CD14-positive monocyte (primary cell): ENCODE results near the gene ZNF398. TPM values are rescaled to one million over a fixed set of nuclear protein-coding genes. Genes with fewer than 3 reads are reported as not detected.

Source experiments
- DNase-seq, 3 donors: peaks; one replicate each; pipeline ENCODE4 v3.0.0-alpha.2; 2011 to 2022
- H2AFZ ChIP-seq: 2 replicates; pipeline ENCODE4 v1.6.0; 2012; ENCODE audit warnings: mild to moderate bottlenecking, low read depth, low read length, inconsistent platforms; ENCODE audit not compliant: insufficient read depth, poor library complexity, severe bottlenecking
- H3K27ac ChIP-seq, 2 donors: 1 replicate in 1 of 2; 2 replicates in 1 of 2; pipeline ENCODE4 v1.5.1; 2012 to 2013; ENCODE audit warnings: low read length in 2 of 2, control low read depth in 1 of 2, inconsistent platforms in 1 of 2, low read depth in 1 of 2, mild to moderate bottlenecking in 1 of 2
- H3K27me3 ChIP-seq, 2 donors: one replicate each; pipeline versions ENCODE4 v1.6.0 to v1.6.1; 2011 to 2013; ENCODE audit warnings: low read length in 2 of 2; ENCODE audit not compliant: control insufficient read depth in 2 of 2, insufficient read depth in 2 of 2
- H3K36me3 ChIP-seq, 2 donors: replicated peaks in 1 of 2; 1 replicate in 1 of 2; 2 replicates in 1 of 2; pipeline versions ENCODE4 v1.5.1 to v1.6.1; 2012 to 2013; ENCODE audit warnings: low read length in 2 of 2, control low read depth in 1 of 2, inconsistent platforms in 1 of 2, mild to moderate bottlenecking in 1 of 2; ENCODE audit not compliant: insufficient read depth in 2 of 2, control insufficient read depth in 1 of 2
- H3K4me1 ChIP-seq, 2 donors: 1 replicate in 1 of 2; 2 replicates in 1 of 2; pipeline versions ENCODE4 v1.5.1 to v1.6.1; 2012 to 2013; ENCODE audit warnings: low read length in 2 of 2, control low read depth in 1 of 2, inconsistent platforms in 1 of 2, mild to moderate bottlenecking in 1 of 2, moderate library complexity in 1 of 2; ENCODE audit not compliant: insufficient read depth in 2 of 2, control insufficient read depth in 1 of 2
- H3K4me2 ChIP-seq: replicated peaks from 2 replicates; pipeline ENCODE3; 2012; ENCODE audit warnings: low read length, moderate library complexity, mild to moderate bottlenecking; ENCODE audit not compliant: poor library complexity, severe bottlenecking; ENCODE audit errors: extremely low read depth
- H3K4me3 ChIP-seq, 3 experiments: fragments of 200-600 bp in 1 of 3; sonication (generic) in 1 of 3; replicated peaks in 1 of 3; 1 replicate in 2 of 3; 2 replicates in 1 of 3; pipeline ENCODE4 v1.5.1; 2011 to 2013; ENCODE audit warnings: low read length in 3 of 3, mild to moderate bottlenecking in 3 of 3, control low read depth in 2 of 3, low read depth in 2 of 3, inconsistent platforms in 1 of 3, moderate library complexity in 1 of 3
- H3K79me2 ChIP-seq: 2 replicates; pipeline ENCODE4 v1.6.0; 2012; ENCODE audit warnings: mild to moderate bottlenecking, control low read depth, inconsistent platforms, low read length, moderate library complexity; ENCODE audit not compliant: insufficient read depth
- H3K9ac ChIP-seq: 2 replicates; pipeline ENCODE4 v1.6.0; 2017; ENCODE audit warnings: low read length, mild to moderate bottlenecking; ENCODE audit not compliant: insufficient read depth, poor library complexity, severe bottlenecking
- H3K9me3 ChIP-seq, 2 donors: replicated peaks in 1 of 2; 1 replicate in 1 of 2; 2 replicates in 1 of 2; pipeline versions ENCODE4 v1.5.1 to v1.6.1; 2012 to 2013; ENCODE audit warnings: low read length in 2 of 2, control low read depth in 1 of 2; ENCODE audit not compliant: control insufficient read depth in 1 of 2, insufficient read depth in 1 of 2
- H4K20me1 ChIP-seq: 2 replicates; pipeline ENCODE4 v1.6.0; 2012; ENCODE audit warnings: mild to moderate bottlenecking, low read length, control low read depth, moderate library complexity; ENCODE audit not compliant: insufficient read depth
- H3K27ac Mint-ChIP-seq, 7 donors: one replicate each; pipeline ENCODE4 v1.8.0; 2020; ENCODE audit warnings: mild to moderate bottlenecking in 7 of 7, mixed read lengths in 7 of 7, moderate library complexity in 6 of 7, inconsistent platforms in 2 of 7
- H3K27me3 Mint-ChIP-seq, 3 donors: one replicate each; pipeline ENCODE4 v1.8.0; 2021 to 2022; ENCODE audit warnings: low read depth in 3 of 3, mild to moderate bottlenecking in 3 of 3, mixed read lengths in 3 of 3, moderate library complexity in 3 of 3, inconsistent platforms in 1 of 3
- H3K36me3 Mint-ChIP-seq, 2 donors: one replicate each; pipeline ENCODE4 v1.8.0; 2020; ENCODE audit warnings: mixed read lengths in 2 of 2, inconsistent platforms in 1 of 2, mild to moderate bottlenecking in 1 of 2
- H3K4me1 Mint-ChIP-seq: one replicate; pipeline ENCODE4 v1.8.0; 2020; ENCODE audit warnings: mild to moderate bottlenecking, mixed read lengths
- H3K4me3 Mint-ChIP-seq, 2 donors: one replicate each; pipeline ENCODE4 v1.8.0; 2020; ENCODE audit warnings: mild to moderate bottlenecking in 2 of 2, mixed read lengths in 2 of 2, moderate library complexity in 1 of 2
- H3K9me3 Mint-ChIP-seq, 7 donors: one replicate each; pipeline ENCODE4 v1.8.0; 2020 to 2022; ENCODE audit warnings: mixed read lengths in 7 of 7, mild to moderate bottlenecking in 6 of 7, moderate library complexity in 6 of 7, inconsistent platforms in 2 of 7
- WGBS: methylation state at CpG from one replicate; pipeline ENCODE4 v1.1.5; 2013; ENCODE audit warnings: missing lambda C conversion rate; ENCODE audit not compliant: insufficient coverage; 5-methylcytosine and 5-hydroxymethylcytosine counted together
- intact Hi-C, 2 donors: fragments of 100-400 bp; cut with micrococcal nuclease; formaldehyde crosslinking; loops; one replicate each; pipeline versions ENCODE4 v1.15.0 to v1.15.1; 2023
- polyA plus RNA-seq, 3 donors: library from polyadenylated mRNA; depleted of rRNA in 1 of 3; unstranded in 2 of 3; stranded (reverse) in 1 of 3; fragments of 300-500 nt in 2 of 3; fragments of >200 nt in 1 of 3; fragmentation: Illumina TruSeq in 2 of 3; gene quantifications; 1 replicate in 2 of 3; 2 replicates in 1 of 3; pipeline ENCODE4 v1.2.3, GENCODE V29; 2012 to 2021
- TF ChIP-seq, protein P1 (sequence below): fragments of 200-600 bp; IDR thresholded peaks from one replicate; pipeline ENCODE4 v1.8.0; 2022; ENCODE audit warnings: antibody characterized with exemption, mild to moderate bottlenecking

Gene ZNF398
- polyA plus RNA-seq, 3 donors: 3.0 to 3.7 (median 3.1) TPM

DNA sequence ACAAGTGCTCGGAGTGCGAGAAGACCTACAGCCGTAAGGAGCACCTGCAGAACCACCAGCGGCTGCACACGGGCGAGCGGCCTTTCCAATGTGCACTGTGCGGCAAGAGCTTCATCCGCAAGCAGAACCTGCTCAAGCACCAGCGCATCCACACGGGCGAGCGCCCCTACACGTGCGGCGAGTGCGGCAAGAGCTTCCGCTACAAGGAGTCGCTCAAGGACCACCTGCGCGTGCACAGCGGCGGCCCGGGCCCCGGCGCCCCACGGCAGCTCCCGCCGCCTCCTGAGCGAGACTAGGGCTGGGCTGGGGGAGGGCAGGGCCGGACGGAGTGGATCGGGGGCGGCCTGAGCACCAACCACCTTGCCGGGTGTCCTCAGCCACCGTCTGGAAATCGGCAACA is 77.1 kb downstream of the ZNF398 start:
- Histone ChIP-seq H3K4me2 (no peak overlapping the region), H3K27ac (no peak overlapping the region), H3K9ac (no peak overlapping the region), H4K20me1 (no peaks in the 10 kb centered on the region), H3K79me2 (no peaks in the 10 kb centered on the region), H3K4me1 (no peaks in the 10 kb centered on the region), H2AFZ (no peak overlapping the region), H3K36me3 (peaks cover 30 to 48% of the 10 kb centered on the region in 2 donors), H3K4me3 (no peak overlapping the region), H3K9me3 (peaks cover 0 to 8% of the 10 kb centered on the region in 2 donors), H3K27me3 (no peaks in the 10 kb centered on the region)
- Mint-ChIP-seq H3K4me3 (no peak overlapping the region), H3K27ac (peak overlapping the region in 1 of 7 donors; percentile 48), H3K4me1 (peaks cover 3% of the 10 kb centered on the region), H3K9me3 (peaks cover 0 to 16% (median 4%) of the 10 kb centered on the region in 7 donors), H3K27me3 (peaks cover under 1 to 2% (median 2%) of the 10 kb centered on the region in 3 donors), H3K36me3 (peaks cover 47 to 66% of the 10 kb centered on the region in 2 donors)
- no peak for DNase-seq
- 98% methylated on average over 37 of the region's 37 CpGs for WGBS
- TF ChIP-seq, protein P1, sequence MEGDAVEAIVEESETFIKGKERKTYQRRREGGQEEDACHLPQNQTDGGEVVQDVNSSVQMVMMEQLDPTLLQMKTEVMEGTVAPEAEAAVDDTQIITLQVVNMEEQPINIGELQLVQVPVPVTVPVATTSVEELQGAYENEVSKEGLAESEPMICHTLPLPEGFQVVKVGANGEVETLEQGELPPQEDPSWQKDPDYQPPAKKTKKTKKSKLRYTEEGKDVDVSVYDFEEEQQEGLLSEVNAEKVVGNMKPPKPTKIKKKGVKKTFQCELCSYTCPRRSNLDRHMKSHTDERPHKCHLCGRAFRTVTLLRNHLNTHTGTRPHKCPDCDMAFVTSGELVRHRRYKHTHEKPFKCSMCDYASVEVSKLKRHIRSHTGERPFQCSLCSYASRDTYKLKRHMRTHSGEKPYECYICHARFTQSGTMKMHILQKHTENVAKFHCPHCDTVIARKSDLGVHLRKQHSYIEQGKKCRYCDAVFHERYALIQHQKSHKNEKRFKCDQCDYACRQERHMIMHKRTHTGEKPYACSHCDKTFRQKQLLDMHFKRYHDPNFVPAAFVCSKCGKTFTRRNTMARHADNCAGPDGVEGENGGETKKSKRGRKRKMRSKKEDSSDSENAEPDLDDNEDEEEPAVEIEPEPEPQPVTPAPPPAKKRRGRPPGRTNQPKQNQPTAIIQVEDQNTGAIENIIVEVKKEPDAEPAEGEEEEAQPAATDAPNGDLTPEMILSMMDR: no peak
- intact Hi-C loops: no loop called here

DNA sequence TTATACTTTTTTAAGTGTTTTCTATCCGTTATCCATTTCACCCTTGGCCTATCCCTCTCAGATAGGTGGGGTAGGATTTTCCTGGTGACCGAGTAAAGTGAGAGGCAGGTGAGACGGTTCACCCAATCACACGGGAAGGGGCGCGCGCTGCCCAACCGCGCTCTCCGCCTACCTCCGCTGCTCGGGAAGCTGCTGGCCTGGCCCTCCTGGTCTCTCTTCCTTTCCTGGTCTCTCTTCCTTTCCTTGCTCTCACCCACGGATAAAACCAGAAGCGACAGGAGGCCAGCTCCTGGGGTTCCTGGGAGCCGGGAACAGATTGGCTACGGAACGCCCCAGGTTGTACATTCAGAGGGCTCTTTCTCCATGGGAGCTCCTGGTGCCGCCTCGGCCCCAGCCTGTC is 77.9 kb downstream of the ZNF398 start:
- Histone ChIP-seq H3K9ac (no peak overlapping the region), H3K4me1 (no peaks in the 10 kb centered on the region), H3K4me3 (no peak overlapping the region), H3K36me3 (peaks cover 30 to 41% of the 10 kb centered on the region in 2 donors), H3K9me3 (peaks cover 0 to 8% of the 10 kb centered on the region in 2 donors), H3K4me2 (no peak overlapping the region), H4K20me1 (no peaks in the 10 kb centered on the region), H3K79me2 (no peaks in the 10 kb centered on the region), H2AFZ (no peak overlapping the region), H3K27ac (no peak overlapping the region), H3K27me3 (no peaks in the 10 kb centered on the region)
- intact Hi-C loops: no loop called here
- Mint-ChIP-seq H3K27me3 (peaks cover 2 to 6% (median 6%) of the 10 kb centered on the region in 3 donors), H3K36me3 (peaks cover 41 to 59% of the 10 kb centered on the region in 2 donors), H3K4me3 (no peak overlapping the region), H3K27ac (no peak overlapping the region), H3K9me3 (peaks cover 0 to 13% (median 4%) of the 10 kb centered on the region in 7 donors), H3K4me1 (peaks cover 3% of the 10 kb centered on the region)
- DNase-seq: no peak
- WGBS: 97% methylated on average over 13 of the region's 19 CpGs
- TF ChIP-seq, protein P1: no peak
